ENCODE data around the gene FAM184B. TPM values are rescaled to one million over a fixed set of nuclear protein-coding genes. Genes with fewer than 3 reads are reported as not detected.
A peak's percentile ranks its signal among the peaks of the same experiment; 100 is the strongest.

The FAM184B gene
- total RNA-seq, 4 donors from 2014 or later, result not detected

- no peak overlapping the region for H3K4me3 ChIP-seq (replicated peaks in 1 of 3)
- no peak for DNase-seq
- TF ChIP-seq CTCF (IDR thresholded peaks at IDR 0.05), result no peak
- TF ChIP-seq POLR2A (IDR thresholded peaks at IDR 0.05), result no peak
- H3K9me3 ChIP-seq, result no peaks in the 10 kb centered on the region
- H3K27ac ChIP-seq, result no peak overlapping the region
- H3K36me3 ChIP-seq, result no peaks in the 10 kb centered on the region
- no peaks in the 10 kb centered on the region for H3K27me3 ChIP-seq
- H3K4me1 ChIP-seq, result no peaks in the 10 kb centered on the region
- intact Hi-C loops (cut with DNase I), result no loop called here
Measured at GRCh38 chr4:17788956-17789355, 7.5 kb upstream of the FAM184B start.

- no peak for DNase-seq
- Histone ChIP-seq H3K4me3 (replicated peaks in 1 of 3) (no peak overlapping the region), H3K4me1 (no peaks in the 10 kb centered on the region), H3K27me3 (no peaks in the 10 kb centered on the region), H3K27ac (no peak overlapping the region), H3K36me3 (no peaks in the 10 kb centered on the region), H3K9me3 (no peaks in the 10 kb centered on the region)
- 91 to 93% methylated on average over 5 of the region's 5 CpGs for WGBS, 2 donors
- TF ChIP-seq CTCF (IDR thresholded peaks at IDR 0.05), result no peak
- intact Hi-C loops (cut with DNase I), result no loop called here
Measured at GRCh38 chr4:17787315-17787714, 5.9 kb upstream of the FAM184B start.

GRCh38 chr4:17786567-17786966, 5.1 kb upstream of the FAM184B start:
- DNase-seq, result no peak
- Histone ChIP-seq H3K36me3 (no peaks in the 10 kb centered on the region), H3K4me1 (peaks cover 3 to 4% of the 10 kb centered on the region in 2 donors), H3K4me3 (replicated peaks in 1 of 3) (no peak overlapping the region), H3K27ac (no peak overlapping the region), H3K27me3 (no peaks in the 10 kb centered on the region), H3K9me3 (no peaks in the 10 kb centered on the region)
- TF ChIP-seq POLR2A (IDR thresholded peaks at IDR 0.05), result no peak
- no peak for TF ChIP-seq CTCF (IDR thresholded peaks at IDR 0.05)
- 58 to 76% methylated on average over 5 of the region's 5 CpGs for WGBS, 2 donors
- intact Hi-C loops (cut with DNase I), result no loop called here

GRCh38 chr4:17785858-17786257, 4.4 kb upstream of the FAM184B start:
- TF ChIP-seq POLR2A (IDR thresholded peaks at IDR 0.05), result no peak
- TF ChIP-seq CTCF (IDR thresholded peaks at IDR 0.05), result no peak
- Histone ChIP-seq H3K9me3 (no peaks in the 10 kb centered on the region), H3K36me3 (no peaks in the 10 kb centered on the region), H3K27me3 (no peaks in the 10 kb centered on the region), H3K4me1 (peaks cover 10 to 11% of the 10 kb centered on the region in 2 donors), H3K27ac (no peak overlapping the region), H3K4me3 (replicated peaks in 1 of 3) (no peak overlapping the region)
- WGBS, 2 donors, result 67 to 69% methylated on average over 5 of the region's 5 CpGs
- intact Hi-C loops (cut with DNase I), result no loop called here
- no peak for DNase-seq

- DNase-seq, result no peak
- TF ChIP-seq POLR2A (IDR thresholded peaks at IDR 0.05) (no peak), CTCF (IDR thresholded peaks at IDR 0.05) (no peak)
- H3K4me1 ChIP-seq, result peaks cover 12% of the 10 kb centered on the region in 2 donors
- H3K4me3 ChIP-seq (replicated peaks in 1 of 3), result peak overlapping the region in 1 of 3 donors; percentile 8
- WGBS, 2 donors, result 6 to 9% methylated on average over 25 to 31 of the region's 31 CpGs
- no peaks in the 10 kb centered on the region for H3K36me3 ChIP-seq
- no peak overlapping the region for H3K27ac ChIP-seq
- intact Hi-C loops (cut with DNase I), result no loop called here
- H3K27me3 ChIP-seq, result no peaks in the 10 kb centered on the region
- H3K9me3 ChIP-seq, result no peaks in the 10 kb centered on the region
Measured at GRCh38 chr4:17780501-17781299, 721 bp downstream of the FAM184B start.
